Measurements from ENCODE around the gene TMPRSS4. TPM values are rescaled to one million over a fixed set of nuclear protein-coding genes. Genes with fewer than 3 reads are reported as not detected.

The TMPRSS4 gene
- polyA plus RNA-seq, 1 of the 3 experiments (the other 2 are of a cell fraction): not detected

- POLR2A ChIA-PET: no interaction called here
These were observed 51.4 kb downstream of the TMPRSS4 start for GRCh38 chr11:118128310-118128709.

GRCh38 chr11:118128721-118129470 lies 52.0 kb downstream of the TMPRSS4 start:
- no peak for DNase-seq
- H3K4me2 ChIP-seq: no peak overlapping the region
- ChIA-PET CTCF (interaction anchor here (0.9 to 1.7 kb wide), 3 partner anchors 43 to 181 kb away, joined by 3 to 6 read pairs (median 3); no protein-coding TSS in a partner anchor), POLR2A (no interaction called here)
- H3K27me3 ChIP-seq (ENCODE audit: insufficient read depth): peaks cover 21% of the 10 kb centered on the region; the same call in 1 of the 2 replicates
- H3K27ac ChIP-seq (ENCODE audit: low read depth in 2 of 2, low read length in 1 of 2): no peak overlapping the region
- no peaks in the 10 kb centered on the region for H4K20me1 ChIP-seq (ENCODE audit: insufficient read depth)
- no peak overlapping the region for H3K4me3 ChIP-seq (ENCODE audit: low read depth in 2 of 2, low read length in 1 of 2)
- no peaks in the 10 kb centered on the region for H3K9me2 ChIP-seq
- no peaks in the 10 kb centered on the region for H3K79me2 ChIP-seq (ENCODE audit: insufficient read depth)
- no peak overlapping the region for H3K9ac ChIP-seq
- no peaks in the 10 kb centered on the region for H3K4me1 ChIP-seq (ENCODE audit: control insufficient read depth in 1 of 2, insufficient read depth in 2 of 2, low read depth in 1 of 2, low read length in 1 of 2)
- H3K9me3 ChIP-seq: no peaks in the 10 kb centered on the region
- H3F3A ChIP-seq (replicated peaks; ENCODE audit: insufficient read depth): no peaks in the 10 kb centered on the region
- no peaks in the 10 kb centered on the region for H3K36me3 ChIP-seq (replicated peaks in 1 of 2; ENCODE audit: control insufficient read depth in 1 of 2, insufficient read depth in 2 of 2, low read length in 1 of 2)
- H2AFZ ChIP-seq (ENCODE audit: low read depth): no peak overlapping the region
- 35% methylated on average over 11 of the region's 11 CpGs for WGBS (ENCODE audit: low lambda C conversion rate)
- TF ChIP-seq TEAD4 (IDR thresholded peaks at IDR 0.05; ENCODE audit: borderline replicate concordance, insufficient read depth): no peak
- TF ChIP-seq USF1 (IDR thresholded peaks at IDR 0.05; ENCODE audit: borderline replicate concordance, low read depth): no peak
- TF ChIP-seq MAX (IDR thresholded peaks at IDR 0.05; ENCODE audit: low read depth): no peak
- no peak for TF ChIP-seq FOXJ3 (CRISPR knock-in tag; IDR thresholded peaks at IDR 0.05)
- TF ChIP-seq SIN3A (IDR thresholded peaks at IDR 0.05; ENCODE audit: borderline replicate concordance, low read depth, low read length): no peak
- no peak for TF ChIP-seq ELF1 (IDR thresholded peaks at IDR 0.05)
- TF ChIP-seq FOSL2 (IDR thresholded peaks at IDR 0.05; ENCODE audit: borderline replicate concordance, low read depth): no peak
- TF ChIP-seq RCOR1 (IDR thresholded peaks at IDR 0.05; ENCODE audit: low read length): no peak
- TF ChIP-seq RXRA (IDR thresholded peaks at IDR 0.05; ENCODE audit: borderline replicate concordance, low read depth): no peak
- TF ChIP-seq RFX5 (IDR thresholded peaks at IDR 0.05; ENCODE audit: low read length): no peak
- no peak for TF ChIP-seq NRF1 (IDR thresholded peaks at IDR 0.05; ENCODE audit: low read depth, low read length)
- TF ChIP-seq TCF12 (IDR thresholded peaks at IDR 0.05): no peak
- no peak for TF ChIP-seq RAD21 (IDR thresholded peaks at IDR 0.05; ENCODE audit: low read length)

More at GRCh38 chr11:118128310-118128709, 51.4 kb downstream of the TMPRSS4 start:
- H3K27me3 ChIP-seq (ENCODE audit: insufficient read depth): peaks cover 15% of the 10 kb centered on the region; the same call in 1 of the 2 replicates
- CTCF ChIA-PET: interaction anchor here (0.9 to 1.7 kb wide), 2 partner anchors 43 to 181 kb away, joined by 3 to 6 read pairs; no protein-coding TSS in a partner anchor
- no peaks in the 10 kb centered on the region for H3K9me3 ChIP-seq
- no peak for TF ChIP-seq IRF3 (IDR thresholded peaks at IDR 0.05; ENCODE audit: low read depth, low read length)
- H3K27ac ChIP-seq (ENCODE audit: low read depth in 2 of 2, low read length in 1 of 2): no peak overlapping the region
- H3K4me2 ChIP-seq: no peak overlapping the region
- H3K9ac ChIP-seq: no peak overlapping the region
- H4K20me1 ChIP-seq (ENCODE audit: insufficient read depth): no peaks in the 10 kb centered on the region
- H3K36me3 ChIP-seq (replicated peaks in 1 of 2; ENCODE audit: control insufficient read depth in 1 of 2, insufficient read depth in 2 of 2, low read length in 1 of 2): no peaks in the 10 kb centered on the region
- H3F3A ChIP-seq (replicated peaks; ENCODE audit: insufficient read depth): no peaks in the 10 kb centered on the region
- H3K79me2 ChIP-seq (ENCODE audit: insufficient read depth): no peaks in the 10 kb centered on the region
- H2AFZ ChIP-seq (ENCODE audit: low read depth): no peak overlapping the region
- no peaks in the 10 kb centered on the region for H3K9me2 ChIP-seq
- H3K4me1 ChIP-seq (ENCODE audit: control insufficient read depth in 1 of 2, insufficient read depth in 2 of 2, low read depth in 1 of 2, low read length in 1 of 2): no peaks in the 10 kb centered on the region
- no peak overlapping the region for H3K4me3 ChIP-seq (ENCODE audit: low read depth in 2 of 2, low read length in 1 of 2)
- DNase-seq: no peak
- 23% methylated on average over 4 of the region's 4 CpGs for WGBS (ENCODE audit: low lambda C conversion rate)

Measured in SK-N-SH (cell line).